ENCODE results near the gene RAVER1.
A peak's percentile ranks its signal among the peaks of the same experiment; 100 is the strongest.

DNA sequence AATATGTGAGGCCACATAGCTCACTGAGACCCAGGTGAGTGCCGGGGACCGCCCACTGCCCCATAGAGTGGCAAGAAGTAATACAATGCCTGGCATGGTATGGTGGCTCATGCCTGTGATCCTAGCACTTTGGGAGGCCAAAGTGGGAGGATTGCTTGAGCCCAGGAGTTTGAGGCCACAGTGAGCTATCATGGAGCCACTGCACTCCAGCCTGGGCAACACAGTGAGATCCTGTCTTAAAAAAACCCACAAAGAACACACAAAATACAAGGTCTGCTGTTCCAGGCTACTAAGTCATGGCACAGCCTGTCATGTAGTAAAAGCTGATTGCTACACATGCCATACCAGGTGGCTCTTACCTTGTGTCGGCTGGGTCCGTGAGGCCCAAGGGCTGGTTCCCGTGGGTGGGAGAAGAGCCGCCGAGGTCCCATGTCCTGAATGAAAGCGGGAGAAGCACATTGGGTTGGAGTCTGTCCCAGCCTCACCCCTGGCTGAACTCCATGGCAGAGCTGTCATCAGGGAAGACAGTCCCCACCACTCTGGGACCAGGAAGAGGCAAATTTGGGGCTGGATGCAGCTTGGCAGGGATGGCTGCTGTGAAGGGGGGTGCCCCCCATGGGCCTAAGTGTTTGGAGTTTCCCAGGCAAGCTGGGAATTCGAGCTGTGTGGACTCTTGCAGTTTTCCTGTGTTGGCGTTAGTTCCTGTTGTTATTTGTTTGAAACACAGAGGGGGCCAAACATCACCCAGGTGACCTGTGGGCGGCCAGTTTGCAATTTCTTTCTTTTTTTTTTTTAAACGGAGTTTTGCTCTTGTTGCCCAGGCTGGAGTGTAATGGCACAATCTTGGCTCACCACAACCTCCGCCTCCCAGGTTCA, 14.3 kb downstream of the RAVER1 start:
- TF ChIP-seq POU2F2 (IDR thresholded peaks at IDR 0.05; ENCODE audit: low read depth, low read length) (no peak), POLR2A (IDR thresholded peaks at IDR 0.05; ENCODE audit: low read depth, low read length) (peak; percentile 28; the same call in 1 of the 2 replicates), POLR2AphosphoS5 (IDR thresholded peaks at IDR 0.05; ENCODE audit: low read depth, low read length) (no peak), TAF1 (IDR thresholded peaks at IDR 0.05; ENCODE audit: low read depth, low read length) (no peak)
